ENCODE measurements around the gene SYNGR3. TPM values are rescaled to one million over a fixed set of nuclear protein-coding genes. Genes with fewer than 3 reads are reported as not detected.
A peak's percentile ranks its signal among the peaks of the same experiment; 100 is the strongest.

Gene SYNGR3
- total and polyA plus RNA-seq, 2 of the 13 experiments (the other 11 are each of a cell fraction or from before 2014, with no cell fraction given), result 0.97 to 5.7 TPM

GRCh38 chr16:1959269-1960039 is 30.3 kb upstream of the SYNGR3 start, which contains the start of gene NDUFB10 (continued):
- peak; percentile 89 for TF ChIP-seq ZFP91 (CRISPR knock-in tag; IDR thresholded peaks at IDR 0.05; ENCODE audit: borderline replicate concordance)
- TF ChIP-seq RFXANK (CRISPR knock-in tag; IDR thresholded peaks at IDR 0.05), result 0 out of 2 replicates have a peak, but pooled peaks have one; percentile 80
- TF ChIP-seq ZNF792 (CRISPR knock-in tag; IDR thresholded peaks at IDR 0.05), result peak; percentile 28; the same call in 1 of the 2 replicates
- no peak for TF ChIP-seq ZFP41 (CRISPR knock-in tag; IDR thresholded peaks at IDR 0.05; ENCODE audit: borderline replicate concordance)
- TF ChIP-seq RXRA (CRISPR knock-in tag; IDR thresholded peaks at IDR 0.05), result peak; percentile 64; the same call in 1 of the 2 replicates
- peak; percentile 89 for TF ChIP-seq SALL2 (CRISPR knock-in tag; IDR thresholded peaks at IDR 0.05)
- TF ChIP-seq ZNF280B (CRISPR knock-in tag; IDR thresholded peaks at IDR 0.05; ENCODE audit: borderline replicate concordance), result peak; percentile 66; the same call in 1 of the 2 replicates
- TF ChIP-seq ZNF138 (CRISPR knock-in tag; IDR thresholded peaks at IDR 0.05; ENCODE audit: low read depth), result peak; percentile 92; the same call in 1 of the 2 replicates
- TF ChIP-seq NAIF1 (CRISPR knock-in tag; IDR thresholded peaks at IDR 0.05; ENCODE audit: borderline replicate concordance), result peak; percentile 66; the same call in 1 of the 2 replicates
- TF ChIP-seq ZNF430 (CRISPR knock-in tag; IDR thresholded peaks at IDR 0.05), result peak; percentile 25; the same call in 1 of the 2 replicates
- TF ChIP-seq CCAR2 (optimal IDR thresholded peaks at IDR 0.05; ENCODE audit: low read depth, low read length), result no peak
- 0 out of 2 replicates have a peak, but pooled peaks have one; percentile 51 for TF ChIP-seq ZBTB34 (CRISPR knock-in tag; IDR thresholded peaks at IDR 0.05)
- TF ChIP-seq SKI (IDR thresholded peaks at IDR 0.05; ENCODE audit: partially characterized antibody), result peak; percentile 48
- 0 out of 2 replicates have a peak, but pooled peaks have one; percentile 29 for TF ChIP-seq ZHX1 (CRISPR knock-in tag; IDR thresholded peaks at IDR 0.05; ENCODE audit: low read depth)
- TF ChIP-seq SOX5 (CRISPR knock-in tag; IDR thresholded peaks at IDR 0.05; ENCODE audit: borderline replicate concordance), result peak; percentile 22; the same call in 1 of the 2 replicates
- TF ChIP-seq POLR2G (IDR thresholded peaks at IDR 0.05; ENCODE audit: low read depth, low read length), result peak; percentile 98
- peak; percentile 69; the same call in 1 of the 2 replicates for TF ChIP-seq ZBTB43 (CRISPR knock-in tag; conservative IDR thresholded peaks at IDR 0.05)
- peak; percentile 85 for TF ChIP-seq ZBTB38 (CRISPR knock-in tag; IDR thresholded peaks at IDR 0.05)
- TF ChIP-seq ZNF3 (CRISPR knock-in tag; IDR thresholded peaks at IDR 0.05), result no peak
- TF ChIP-seq ZNF790 (CRISPR knock-in tag; IDR thresholded peaks at IDR 0.05; ENCODE audit: borderline replicate concordance), result peak; percentile 93; the same call in 1 of the 2 replicates

Data from HepG2 (cell line).